Spleen (tissue), 7 donors: ENCODE data around the gene MAS1L.
"Not testable (repeated sequence)": the region's sequence is repeated elsewhere in the genome, so short reads cannot be mapped to it uniquely, and the experiment has no call there.

Experiments used
- POLR2A ChIP-seq, 3 donors: fragments of 450-650 bp; IDR thresholded peaks; one replicate each; pipeline ENCODE4 v1.5.1; 2017; ENCODE audit warnings: antibody characterized with exemption in 3 of 3, mild to moderate bottlenecking in 1 of 3
- TF ChIP-seq, protein P1 (sequence below), 11 experiments: fragments of 200-600 bp in 7 of 11; fragments of 450-650 bp in 4 of 11; sonication (generic) in 4 of 11; IDR thresholded peaks in 8 of 11; conservative IDR thresholded peaks in 3 of 11; 1 replicate in 7 of 11; 2 replicates in 4 of 11; pipeline versions ENCODE4 v1.4.0 to v1.8.0; 2016 to 2021; ENCODE audit warnings: antibody characterized with exemption in 11 of 11, inconsistent platforms in 4 of 11, mild to moderate bottlenecking in 1 of 11
- donor health status: DM: no; HTN: no; CAD: no; lungs with moderate emphysema.
- donor health status: DM: no; HTN: no; CAD: no.
- donor health status: DM: no; HTN: no; CAD: no.

DNA sequence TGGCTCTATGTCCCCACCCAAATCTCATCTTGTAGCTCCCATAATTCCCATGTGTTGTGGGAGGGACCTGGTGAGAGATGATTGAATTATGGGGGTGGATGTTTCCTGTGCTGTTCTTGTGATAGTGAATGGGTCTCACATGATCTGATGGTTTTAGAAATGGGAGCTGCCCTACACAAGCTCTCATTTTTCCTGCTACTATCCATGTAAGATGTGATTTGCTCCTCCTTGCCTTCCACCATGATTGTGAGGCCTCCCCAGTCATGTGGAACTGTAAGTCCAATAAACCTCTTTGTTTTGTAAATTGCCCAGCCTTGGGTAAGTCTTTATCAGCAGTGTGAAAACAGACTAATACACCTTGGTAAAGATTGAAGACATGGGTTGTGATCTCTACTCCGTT lies 43.7 kb downstream of the MAS1L start:
- TF ChIP-seq, protein P1, sequence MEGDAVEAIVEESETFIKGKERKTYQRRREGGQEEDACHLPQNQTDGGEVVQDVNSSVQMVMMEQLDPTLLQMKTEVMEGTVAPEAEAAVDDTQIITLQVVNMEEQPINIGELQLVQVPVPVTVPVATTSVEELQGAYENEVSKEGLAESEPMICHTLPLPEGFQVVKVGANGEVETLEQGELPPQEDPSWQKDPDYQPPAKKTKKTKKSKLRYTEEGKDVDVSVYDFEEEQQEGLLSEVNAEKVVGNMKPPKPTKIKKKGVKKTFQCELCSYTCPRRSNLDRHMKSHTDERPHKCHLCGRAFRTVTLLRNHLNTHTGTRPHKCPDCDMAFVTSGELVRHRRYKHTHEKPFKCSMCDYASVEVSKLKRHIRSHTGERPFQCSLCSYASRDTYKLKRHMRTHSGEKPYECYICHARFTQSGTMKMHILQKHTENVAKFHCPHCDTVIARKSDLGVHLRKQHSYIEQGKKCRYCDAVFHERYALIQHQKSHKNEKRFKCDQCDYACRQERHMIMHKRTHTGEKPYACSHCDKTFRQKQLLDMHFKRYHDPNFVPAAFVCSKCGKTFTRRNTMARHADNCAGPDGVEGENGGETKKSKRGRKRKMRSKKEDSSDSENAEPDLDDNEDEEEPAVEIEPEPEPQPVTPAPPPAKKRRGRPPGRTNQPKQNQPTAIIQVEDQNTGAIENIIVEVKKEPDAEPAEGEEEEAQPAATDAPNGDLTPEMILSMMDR (IDR thresholded peaks at IDR 0.05 in 8 of 11, conservative IDR thresholded peaks at IDR 0.05 in 3 of 11) = not testable (repeated sequence)
- TF ChIP-seq POLR2A (IDR thresholded peaks at IDR 0.05) = not testable (repeated sequence)
